Upper lobe of right lung (tissue), 1 donor: ENCODE data around the gene FOXN3. TPM values are rescaled to one million over a fixed set of nuclear protein-coding genes. Genes with fewer than 3 reads are reported as not detected.

Source experiments
- ATAC-seq: fragments of 200-7000 bp; cut with Tn5 transposase; one replicate; pipeline ENCODE4 v1.9.1; 2020; ENCODE audit warnings: mild to moderate bottlenecking, moderate library complexity
- DNase-seq: peaks from one replicate; pipeline ENCODE4 v3.0.0-alpha.2; 2020
- H3K27ac ChIP-seq: fragments of 200-600 bp; one replicate; pipeline ENCODE4 v1.8.0; 2022
- H3K27me3 ChIP-seq: fragments of 200-600 bp; one replicate; pipeline ENCODE4 v1.8.0; 2022; ENCODE audit warnings: mild to moderate bottlenecking
- H3K36me3 ChIP-seq: fragments of 200-600 bp; one replicate; pipeline ENCODE4 v1.8.0; 2022
- H3K4me1 ChIP-seq: fragments of 200-600 bp; one replicate; pipeline ENCODE4 v1.8.0; 2022
- H3K4me3 ChIP-seq: fragments of 200-600 bp; one replicate; pipeline ENCODE4 v1.8.0; 2022; ENCODE audit warnings: mild to moderate bottlenecking
- H3K9me3 ChIP-seq: fragments of 200-600 bp; one replicate; pipeline ENCODE4 v1.8.0; 2022
- intact Hi-C: fragments of 100-400 bp; cut with DNase I; formaldehyde crosslinking; loops from one replicate; pipeline ENCODE4 v1.11.0; 2022
- total RNA-seq: library from RNA; stranded (reverse); fragmentation: NEBNext Ultra II Directional; extraction: Animal tissue kit (Norgen Biotek cat#: 25700); gene quantifications from one replicate; pipeline ENCODE4 v1.2.1, GENCODE V29; 2021
- TF ChIP-seq, protein P1 (sequence below): fragments of 200-600 bp; IDR thresholded peaks from one replicate; pipeline ENCODE4 v1.8.0; 2022; ENCODE audit warnings: antibody characterized with exemption
- donor health status: DM: no; HTN: yes; CAD: no; lungs with severe emphysema.

The FOXN3 gene
- total RNA-seq, 1 donor from 2014 or later, result 103 TPM

DNA sequence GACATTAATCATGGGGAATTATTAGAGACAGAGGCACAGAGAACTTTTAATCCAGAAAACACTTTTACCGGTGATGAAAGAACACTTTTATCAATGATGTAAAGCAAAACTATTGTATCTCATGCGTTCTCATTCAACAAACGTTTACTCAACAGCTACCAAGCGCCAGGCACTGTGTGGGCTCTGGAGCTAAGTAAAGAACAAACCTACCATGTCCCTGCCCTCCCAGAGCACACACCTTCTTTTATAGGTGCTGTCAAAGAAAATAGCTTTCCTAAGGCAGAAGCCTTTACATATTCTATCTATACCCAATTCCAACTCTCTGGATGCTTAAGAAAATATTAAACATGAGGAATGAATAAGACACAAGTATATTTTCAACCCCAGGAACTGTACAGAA lies 91.1 kb downstream of the FOXN3 start:
- H3K4me3 ChIP-seq, result no peak overlapping the region
- no peaks in the 10 kb centered on the region for H3K36me3 ChIP-seq
- TF ChIP-seq, protein P1, sequence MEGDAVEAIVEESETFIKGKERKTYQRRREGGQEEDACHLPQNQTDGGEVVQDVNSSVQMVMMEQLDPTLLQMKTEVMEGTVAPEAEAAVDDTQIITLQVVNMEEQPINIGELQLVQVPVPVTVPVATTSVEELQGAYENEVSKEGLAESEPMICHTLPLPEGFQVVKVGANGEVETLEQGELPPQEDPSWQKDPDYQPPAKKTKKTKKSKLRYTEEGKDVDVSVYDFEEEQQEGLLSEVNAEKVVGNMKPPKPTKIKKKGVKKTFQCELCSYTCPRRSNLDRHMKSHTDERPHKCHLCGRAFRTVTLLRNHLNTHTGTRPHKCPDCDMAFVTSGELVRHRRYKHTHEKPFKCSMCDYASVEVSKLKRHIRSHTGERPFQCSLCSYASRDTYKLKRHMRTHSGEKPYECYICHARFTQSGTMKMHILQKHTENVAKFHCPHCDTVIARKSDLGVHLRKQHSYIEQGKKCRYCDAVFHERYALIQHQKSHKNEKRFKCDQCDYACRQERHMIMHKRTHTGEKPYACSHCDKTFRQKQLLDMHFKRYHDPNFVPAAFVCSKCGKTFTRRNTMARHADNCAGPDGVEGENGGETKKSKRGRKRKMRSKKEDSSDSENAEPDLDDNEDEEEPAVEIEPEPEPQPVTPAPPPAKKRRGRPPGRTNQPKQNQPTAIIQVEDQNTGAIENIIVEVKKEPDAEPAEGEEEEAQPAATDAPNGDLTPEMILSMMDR, result no peak
- H3K4me1 ChIP-seq, result peaks cover 8% of the 10 kb centered on the region
- no peak overlapping the region for H3K27ac ChIP-seq
- no peaks in the 10 kb centered on the region for H3K27me3 ChIP-seq
- DNase-seq, result no peak
- intact Hi-C loops, result no loop called here
- no peaks in the 10 kb centered on the region for H3K9me3 ChIP-seq
- ATAC-seq, result no peak

- H3K4me3 ChIP-seq, result no peak overlapping the region
- H3K9me3 ChIP-seq, result no peaks in the 10 kb centered on the region
- peaks cover 4% of the 10 kb centered on the region for H3K4me1 ChIP-seq
- no peak overlapping the region for H3K27ac ChIP-seq
- intact Hi-C loops, result no loop called here
- no peaks in the 10 kb centered on the region for H3K27me3 ChIP-seq
- H3K36me3 ChIP-seq, result no peaks in the 10 kb centered on the region
- ATAC-seq, result no peak
- TF ChIP-seq, protein P1, result no peak
- no peak for DNase-seq
Observed at GRCh38 chr14:89325299-89325883, 91.6 kb downstream of the FOXN3 start.

- H3K9me3 ChIP-seq, result no peaks in the 10 kb centered on the region
- no peak for DNase-seq
- no peaks in the 10 kb centered on the region for H3K27me3 ChIP-seq
- H3K36me3 ChIP-seq, result no peaks in the 10 kb centered on the region
- intact Hi-C loops, result no loop called here
- peaks cover 4% of the 10 kb centered on the region for H3K4me1 ChIP-seq
- H3K27ac ChIP-seq, result no peak overlapping the region
- no peak overlapping the region for H3K4me3 ChIP-seq
- ATAC-seq, result peak; percentile 29
- TF ChIP-seq, protein P1, result no peak
Observed at GRCh38 chr14:89324501-89325298, 92.3 kb downstream of the FOXN3 start.

- DNase-seq (no peak), ATAC-seq (no peak)
- H3K4me3 ChIP-seq, result no peak overlapping the region
- H3K4me1 ChIP-seq, result no peaks in the 10 kb centered on the region
- H3K27ac ChIP-seq, result no peak overlapping the region
- H3K9me3 ChIP-seq, result no peaks in the 10 kb centered on the region
- TF ChIP-seq, protein P1, result no peak
- no peaks in the 10 kb centered on the region for H3K27me3 ChIP-seq
- H3K36me3 ChIP-seq, result no peaks in the 10 kb centered on the region
- intact Hi-C loops, result no loop called here
Observed at GRCh38 chr14:89320381-89321000, 96.5 kb downstream of the FOXN3 start.

- DNase-seq (no peak), ATAC-seq (no peak)
- intact Hi-C loops, result no loop called here
Observed at GRCh38 chr14:89319687-89320086, 97.3 kb downstream of the FOXN3 start.

More at GRCh38 chr14:89319687-89320086, 97.3 kb downstream of the FOXN3 start:
- TF ChIP-seq, protein P1, result no peak
- Histone ChIP-seq H3K27ac (no peak overlapping the region), H3K27me3 (no peaks in the 10 kb centered on the region), H3K4me1 (no peaks in the 10 kb centered on the region), H3K4me3 (no peak overlapping the region), H3K9me3 (no peaks in the 10 kb centered on the region), H3K36me3 (no peaks in the 10 kb centered on the region)
